Left renal pelvis (tissue), 4 donors: ENCODE measurements around the gene FZR1. TPM values are rescaled to one million over a fixed set of nuclear protein-coding genes. Genes with fewer than 3 reads are reported as not detected.

Experiments used
- DNase-seq, 4 donors: peaks; one replicate each; pipeline ENCODE4 v3.0.0-alpha.2; 2013; ENCODE audit warnings: low read depth in 4 of 4, low spot score in 3 of 4
- polyA plus RNA-seq, 4 donors: library from polyadenylated mRNA; unstranded; fragments of 120-200 nt; gene quantifications; one replicate each; pipeline ENCODE4 v1.2.1, GENCODE V29; 2013; ENCODE audit not compliant: insufficient read length in 4 of 4

FZR1 gene
- polyA plus RNA-seq, 4 donors = 43.2 to 59.0 (median 50.0) TPM

- DNase-seq = no peak
Measured at GRCh38 chr19:3586707-3587346, 80.7 kb downstream of the FZR1 start.

Other genes starting within 250 kb of the FZR1 start
- gene NFIC, start 139.7 kb upstream of the FZR1 start, polyA plus RNA-seq = 10 to 100 TPM; 21.7 to 57.6 (median 26.6) TPM
- 100 to 1,000 TPM in 3 of 4 donors, 10 to 100 TPM in 1; 13.5 to 564 (median 408) TPM for gene SMIM24, start 25.8 kb upstream of the FZR1 start, polyA plus RNA-seq
- gene SMIM44, start 22.9 kb upstream of the FZR1 start, polyA plus RNA-seq = under 1 TPM in 1 of 4 donors, not detected in 3; 0.32 TPM
- 10 to 100 TPM in 1 of 4 donors, 1 to 10 TPM in 3; 4.7 to 11.4 (median 6.2) TPM for gene DOHH, start 5.6 kb upstream of the FZR1 start, polyA plus RNA-seq
- gene TEKTIP1, start 32.9 kb downstream of the FZR1 start, polyA plus RNA-seq = 1 to 10 TPM; 2.7 to 7.7 (median 3.5) TPM
- 10 to 100 TPM; 31.5 to 68.4 (median 49.5) TPM for gene MFSD12, start 51.3 kb downstream of the FZR1 start, polyA plus RNA-seq
- 10 to 100 TPM; 57.9 to 96.7 (median 69.9) TPM for gene HMG20B, start 66.6 kb downstream of the FZR1 start, polyA plus RNA-seq
- gene GIPC3, start 79.2 kb downstream of the FZR1 start, polyA plus RNA-seq = 1 to 10 TPM; 1.1 to 3.5 (median 3.0) TPM
- 1 to 10 TPM; 1.4 to 3.9 (median 3.2) TPM for gene TBXA2R, start 100.6 kb downstream of the FZR1 start, polyA plus RNA-seq
- gene CACTIN, start 120.5 kb downstream of the FZR1 start, polyA plus RNA-seq = 10 to 100 TPM; 17.8 to 30.4 (median 22.2) TPM
- gene PIP5K1C, start 194.2 kb downstream of the FZR1 start, polyA plus RNA-seq = 10 to 100 TPM; 20.3 to 33.2 (median 23.5) TPM
- gene TJP3, start 202.1 kb downstream of the FZR1 start, polyA plus RNA-seq = 10 to 100 TPM in 2 of 4 donors, 1 to 10 TPM in 1, under 1 TPM in 1; 0.89 to 17.2 (median 8.7) TPM